ENCODE data around the gene AP3D1. TPM values are rescaled to one million over a fixed set of nuclear protein-coding genes. Genes with fewer than 3 reads are reported as not detected.
"Not testable (repeated sequence)": the region's sequence is repeated elsewhere in the genome, so short reads cannot be mapped to it uniquely, and the experiment has no call there.

Gene AP3D1
- polyA plus RNA-seq, 3 donors, result 68.0 to 70.9 (median 69.8) TPM

DNA sequence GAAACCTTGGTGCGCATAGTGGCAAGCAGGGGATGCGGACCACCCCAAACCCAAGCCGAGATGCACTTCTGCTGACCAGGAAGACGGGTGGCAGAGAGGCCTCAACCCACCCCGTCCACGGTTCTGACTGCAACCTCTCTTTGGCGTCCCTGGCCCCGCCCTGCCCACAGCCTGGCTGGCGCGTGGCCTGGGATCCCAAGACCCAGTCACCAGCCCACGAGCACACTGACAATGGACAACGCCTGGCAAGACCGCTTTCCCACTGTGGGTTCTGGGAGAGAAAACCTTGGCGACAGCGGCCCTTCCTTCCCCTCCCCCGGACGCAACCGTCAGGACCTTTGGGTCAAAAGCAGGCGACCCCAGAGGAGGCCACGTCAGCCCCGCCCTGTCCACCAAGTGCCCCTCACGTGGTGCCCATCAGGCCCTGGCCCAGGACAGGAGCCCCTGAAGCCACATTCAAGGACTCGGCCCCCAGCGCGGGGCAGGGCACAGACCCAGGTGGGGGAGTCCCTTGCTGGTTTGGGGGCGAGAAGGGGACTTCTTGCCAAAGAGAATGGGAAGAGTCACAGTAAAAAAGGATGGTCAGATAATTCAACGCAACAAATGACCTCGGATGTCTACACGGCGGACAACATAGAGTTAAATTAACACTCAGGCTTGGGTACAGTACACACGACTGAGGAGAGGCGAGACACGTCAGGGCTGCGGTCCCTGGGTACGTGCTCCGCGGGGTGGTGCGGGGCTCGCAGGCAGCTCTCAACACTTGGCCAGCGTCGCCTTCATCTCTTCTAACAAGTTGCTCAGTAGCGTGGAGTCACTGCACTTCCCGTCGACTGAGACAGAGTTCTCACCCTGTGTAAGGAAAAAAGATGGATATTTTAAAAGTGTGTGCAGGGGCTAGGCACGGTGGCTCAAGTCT, 49.7 kb downstream of the AP3D1 start:
- WGBS, 3 donors, result 88 to 91% (median 89%) methylated on average over 43 to 45 of the region's 45 CpGs

DNA sequence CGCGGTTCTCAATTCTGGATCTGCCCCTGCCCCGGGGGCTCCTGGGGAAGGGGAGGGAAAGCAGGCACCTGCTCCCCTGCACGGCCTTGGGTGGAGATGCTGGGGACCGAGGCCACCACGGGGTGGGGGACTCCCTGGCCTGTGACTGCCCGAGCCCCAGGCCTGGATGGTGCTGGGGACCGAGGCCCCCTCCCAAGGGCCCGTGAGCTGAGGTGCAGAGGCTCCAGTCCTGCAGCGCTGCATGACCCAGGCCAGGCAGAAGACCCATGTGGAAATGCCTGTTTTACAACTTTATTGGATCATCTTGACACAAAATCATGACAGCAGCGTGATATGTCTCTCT, 50.7 kb downstream of the AP3D1 start:
- WGBS, 3 donors, result 84 to 95% (median 94%) methylated on average over 11 of the region's 11 CpGs

More for the DNA sequence above, 49.7 kb downstream of the AP3D1 start:
- H3K27ac ChIP-seq (ENCODE audit: low read depth, low read length), result no peak overlapping the region

GRCh38 chr19:2099937-2100718, 51.2 kb downstream of the AP3D1 start:
- H3K27ac ChIP-seq (ENCODE audit: low read depth, low read length), result no peak overlapping the region
- 92% methylated on average over 38 to 39 of the region's 39 CpGs for WGBS, 3 donors

More for the DNA sequence above, 50.7 kb downstream of the AP3D1 start:
- H3K27ac ChIP-seq (ENCODE audit: low read depth, low read length), result no peak overlapping the region

DNA sequence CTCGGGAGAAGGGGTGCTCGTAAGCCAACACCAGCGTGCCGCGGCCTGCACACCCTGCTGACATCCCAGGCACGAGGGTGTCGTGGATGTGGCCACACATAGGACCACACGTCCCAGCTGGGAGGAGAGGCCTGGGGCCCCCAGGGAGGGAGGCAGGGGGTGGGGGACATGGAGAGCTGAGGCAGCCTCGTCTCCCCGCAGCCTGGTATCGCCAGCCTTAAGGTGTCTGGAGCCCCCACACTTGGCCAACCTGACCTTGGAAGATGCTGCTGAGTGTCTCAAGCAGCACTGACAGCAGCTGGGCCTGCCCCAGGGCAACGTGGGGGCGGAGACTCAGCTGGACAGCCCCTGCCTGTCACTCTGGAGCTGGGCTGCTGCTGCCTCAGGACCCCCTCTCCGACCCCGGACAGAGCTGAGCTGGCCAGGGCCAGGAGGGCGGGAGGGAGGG, 52.3 kb downstream of the AP3D1 start:
- WGBS, 3 donors, result 79 to 81% (median 81%) methylated on average over 16 of the region's 16 CpGs
- H3K27ac ChIP-seq (ENCODE audit: low read depth, low read length), result no peak overlapping the region

GRCh38 chr19:2097886-2098327, 53.5 kb downstream of the AP3D1 start:
- WGBS, 3 donors, result 68 to 83% (median 79%) methylated on average over 23 of the region's 23 CpGs
- H3K27ac ChIP-seq (ENCODE audit: low read depth, low read length), result no peak overlapping the region

GRCh38 chr19:2097203-2097885, 54.0 kb downstream of the AP3D1 start:
- H3K27ac ChIP-seq (ENCODE audit: low read depth, low read length), result no peak overlapping the region
- 9 to 27% (median 22%) methylated on average over 29 to 30 of the region's 30 CpGs for WGBS, 3 donors

DNA sequence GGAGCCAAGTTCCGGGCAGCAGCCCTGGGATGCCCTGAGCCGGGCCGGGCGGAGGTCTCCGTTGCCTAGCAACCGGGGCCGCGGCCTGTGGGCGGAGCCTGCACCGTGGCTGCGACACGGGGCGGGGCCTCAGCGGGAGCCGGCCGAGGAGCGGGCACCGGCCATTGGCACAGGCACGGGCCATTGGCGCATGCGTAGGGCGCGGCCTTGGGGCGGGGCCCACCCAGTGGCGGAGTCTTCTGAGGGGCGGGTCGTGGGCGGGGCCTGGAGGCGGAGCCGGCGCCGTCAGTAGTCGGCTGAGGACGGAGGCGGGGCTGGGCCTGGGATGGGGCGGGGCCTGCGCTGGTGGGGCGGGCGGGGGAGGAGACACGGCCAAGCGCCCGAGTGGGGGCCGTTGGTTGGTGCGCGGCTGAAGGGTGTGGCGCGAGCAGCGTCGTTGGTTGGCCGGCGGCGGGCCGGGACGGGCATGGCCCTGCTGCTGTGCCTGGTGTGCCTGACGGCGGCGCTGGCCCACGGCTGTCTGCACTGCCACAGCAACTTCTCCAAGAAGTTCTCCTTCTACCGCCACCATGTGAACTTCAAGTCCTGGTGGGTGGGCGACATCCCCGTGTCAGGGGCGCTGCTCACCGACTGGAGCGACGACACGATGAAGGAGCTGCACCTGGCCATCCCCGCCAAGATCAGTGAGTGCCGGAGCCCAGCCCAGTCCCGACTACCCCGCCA, 54.7 kb downstream of the AP3D1 start, which contains the start of gene IZUMO4:
TSS of gene IZUMO4 (plus strand) at position 436 of the 723 bp plus-strand sequence. CDS start at position 467, 31 bp downstream.
- WGBS, 3 donors, result 0% methylated on average over 46 to 69 of the region's 70 CpGs

GRCh38 chr19:2096034-2096479, 55.3 kb downstream of the AP3D1 start, which contains the start of gene MOB3A:
Gene MOB3A, minus strand, starts transcription at chr19:2096326. Its CDS starts 17,766 bp downstream, at chr19:2078560.
- WGBS, 3 donors, result 0 to 1% (median 0%) methylated on average over 56 of the region's 56 CpGs
- no peak within 1 kb of the TSS for H3K27ac ChIP-seq (ENCODE audit: low read depth, low read length)

More for the DNA sequence above, 54.7 kb downstream of the AP3D1 start, which contains the start of gene IZUMO4:
- H3K27ac ChIP-seq (ENCODE audit: low read depth, low read length), result no peak within 1 kb of the TSS

- H3K27ac ChIP-seq (ENCODE audit: low read depth, low read length), result not testable (repeated sequence)
- 77 to 95% (median 86%) methylated on average over 13 of the region's 13 CpGs for WGBS, 3 donors
Measured at GRCh38 chr19:2091926-2092525, 59.3 kb downstream of the AP3D1 start.

DNA sequence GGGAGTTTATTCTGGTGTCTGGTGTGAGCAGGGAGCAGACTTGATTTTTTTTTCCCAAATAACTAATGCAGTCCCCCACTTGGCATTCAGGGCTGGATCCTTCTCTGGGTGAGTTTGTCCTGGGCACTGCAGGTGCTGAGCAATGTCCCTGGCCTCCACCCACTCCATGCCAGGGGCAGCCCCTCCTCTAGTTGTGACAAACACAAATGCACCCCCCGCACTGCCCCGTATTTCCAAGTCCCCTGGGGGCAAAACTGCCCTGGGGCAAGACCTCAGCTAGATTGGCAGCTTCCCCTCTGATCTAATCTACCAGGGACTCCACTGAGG, 61.7 kb downstream of the AP3D1 start:
- H3K27ac ChIP-seq (ENCODE audit: low read depth, low read length), result peak overlapping the region; percentile 47
- WGBS, 3 donors, result 40 to 81% (median 60%) methylated on average over 2 of the region's 2 CpGs

DNA sequence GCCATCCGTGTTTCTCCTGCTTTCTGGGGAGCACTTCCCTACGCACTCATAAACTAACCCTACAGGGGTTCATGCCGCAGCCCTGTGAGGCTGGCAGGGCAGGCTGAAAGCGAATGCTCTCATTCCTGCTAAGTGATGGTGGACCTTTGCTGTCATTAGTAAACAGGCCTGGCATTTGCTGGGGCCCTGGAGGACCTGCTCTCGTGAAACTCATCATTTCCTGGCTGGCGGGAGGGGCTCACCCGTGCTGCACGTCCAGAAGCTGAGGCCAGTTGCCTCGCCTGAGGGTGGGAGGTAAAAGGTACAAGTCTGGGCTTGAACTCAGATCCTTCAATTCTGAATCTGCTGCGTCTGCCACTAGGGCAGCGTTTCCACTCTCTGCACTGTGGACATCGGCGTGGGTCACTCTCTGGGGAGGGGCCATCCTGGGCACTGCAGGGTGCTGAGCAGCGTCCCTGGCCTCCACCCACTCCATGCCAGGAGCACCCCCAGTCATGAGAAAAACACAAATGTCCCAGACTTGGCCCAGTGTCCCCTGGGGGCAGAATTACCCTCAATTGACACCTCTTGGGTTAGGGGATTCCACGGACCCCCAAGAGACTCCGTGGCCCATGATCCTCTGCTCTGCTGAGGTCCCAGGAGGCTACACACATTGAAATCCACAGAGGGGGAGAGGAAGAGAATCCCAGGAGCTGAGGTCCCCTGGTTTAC, 62.2 kb downstream of the AP3D1 start:
- 65 to 81% (median 67%) methylated on average over 16 of the region's 16 CpGs for WGBS, 3 donors
- no peak overlapping the region for H3K27ac ChIP-seq (ENCODE audit: low read depth, low read length)

- WGBS, 3 donors, result 58 to 80% (median 65%) methylated on average over 14 of the region's 14 CpGs
- H3K27ac ChIP-seq (ENCODE audit: low read depth, low read length), result no peak overlapping the region
Measured at GRCh38 chr19:2087621-2088100, 63.7 kb downstream of the AP3D1 start.

DNA sequence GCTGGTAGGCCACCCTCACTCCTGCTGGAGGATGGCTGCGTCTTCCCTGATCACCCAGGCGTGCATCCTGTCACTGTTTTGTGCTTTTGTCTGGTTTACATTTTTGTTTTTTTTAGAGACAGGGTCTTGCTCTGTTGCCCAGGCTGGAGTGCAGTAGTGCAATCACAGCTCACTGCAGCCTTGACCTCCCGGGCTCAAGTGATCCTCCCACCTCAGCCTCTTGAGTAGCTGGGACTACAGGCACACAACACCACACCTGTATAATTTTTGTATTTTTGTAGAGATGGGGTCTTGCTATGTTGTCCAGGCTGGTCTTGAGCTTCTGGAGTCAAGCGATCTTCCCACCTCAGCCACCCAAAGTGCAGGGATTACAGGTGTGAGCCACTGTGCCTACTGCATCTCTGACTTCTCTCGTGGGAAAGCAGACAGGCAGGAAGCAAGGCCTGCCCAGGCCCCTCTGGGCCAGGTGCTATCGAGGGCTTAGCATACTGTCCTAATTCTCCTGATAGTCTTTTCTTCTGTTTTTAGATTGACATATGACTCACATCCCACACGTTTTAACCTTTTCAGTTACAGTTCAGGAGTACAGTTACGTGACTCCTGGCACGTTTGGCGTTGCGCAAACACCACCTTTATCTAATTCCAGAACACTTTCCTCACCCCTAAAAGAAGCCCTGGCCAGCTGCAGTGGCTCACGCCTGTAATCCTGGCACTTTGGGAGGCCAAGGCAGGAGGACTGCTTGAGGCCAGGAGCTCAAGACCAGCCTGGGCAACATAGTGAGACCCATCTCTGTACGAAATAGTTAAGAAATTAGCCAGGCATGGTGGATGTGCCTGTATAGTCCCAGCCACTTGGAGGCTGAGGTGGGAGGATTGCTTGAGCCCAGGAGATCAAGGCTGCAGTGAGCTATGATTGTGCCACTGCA, 64.4 kb downstream of the AP3D1 start:
- 59 to 65% (median 63%) methylated on average over 13 of the region's 13 CpGs for WGBS, 3 donors
- H3K27ac ChIP-seq (ENCODE audit: low read depth, low read length), result not testable (repeated sequence)

DNA sequence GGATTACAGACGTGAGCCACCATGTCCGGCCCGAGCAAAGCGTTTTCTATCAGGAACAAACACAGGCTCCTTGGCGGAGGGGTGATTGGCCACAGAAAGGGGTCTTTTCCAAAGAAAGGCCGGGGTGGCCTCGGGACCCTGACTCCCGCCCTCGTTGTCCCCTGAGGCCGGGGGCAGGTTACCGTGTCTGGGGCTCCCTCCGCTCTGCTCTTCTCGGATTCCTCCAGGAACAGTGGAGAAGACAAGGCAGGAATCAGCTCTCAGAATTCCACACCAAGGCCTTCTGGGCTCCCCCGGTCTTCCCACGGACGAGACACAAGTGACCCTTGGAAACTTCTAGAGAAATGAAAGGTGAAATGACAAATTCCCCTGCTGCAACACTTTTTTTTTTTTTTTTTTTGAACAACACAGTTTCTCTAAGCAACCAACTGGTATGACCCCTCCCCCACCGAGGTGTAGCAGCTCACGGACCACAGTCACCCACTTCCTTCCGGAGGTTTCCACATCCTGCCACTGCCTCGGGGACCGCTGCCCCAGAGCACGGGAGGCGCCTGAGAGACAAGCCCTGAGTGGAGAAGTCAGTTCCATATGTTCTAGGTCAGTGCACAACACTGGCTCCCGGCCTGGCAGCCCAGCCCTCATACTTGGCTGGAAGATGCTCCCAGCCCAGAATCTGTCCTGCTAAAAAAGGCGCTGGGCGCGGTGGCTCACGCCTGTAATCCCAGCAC, 66.2 kb downstream of the AP3D1 start:
- WGBS, 3 donors, result 40 to 74% (median 42%) methylated on average over 28 of the region's 28 CpGs
- no peak overlapping the region for H3K27ac ChIP-seq (ENCODE audit: low read depth, low read length)

- WGBS, 3 donors, result 47 to 84% (median 48%) methylated on average over 20 of the region's 20 CpGs
- no peak overlapping the region for H3K27ac ChIP-seq (ENCODE audit: low read depth, low read length)
Measured at GRCh38 chr19:2083174-2083854, 68.1 kb downstream of the AP3D1 start.

Measured in adipose tissue (tissue), 3 donors.